ENCODE data around the gene CARMIL3. TPM values are rescaled to one million over a fixed set of nuclear protein-coding genes. Genes with fewer than 3 reads are reported as not detected.

The CARMIL3 gene
- total and polyA plus RNA-seq, 2 experiments from 2014 or later: not detected

GRCh38 chr14:24078146-24078545 lies 26.3 kb downstream of the CARMIL3 start:
- H3K9me2 ChIP-seq (ENCODE audit: insufficient read depth): no peaks in the 10 kb centered on the region
- H3K79me2 ChIP-seq (ENCODE audit: insufficient read depth): no peaks in the 10 kb centered on the region
- no peak overlapping the region for H2AFZ ChIP-seq
- no peak overlapping the region for H3K9ac ChIP-seq
- peaks cover 12% of the 10 kb centered on the region; the same call in 1 of the 2 replicates for H3K27me3 ChIP-seq (replicated peaks; ENCODE audit: insufficient read depth)
- no peak for TF ChIP-seq EZH2 (IDR thresholded peaks at IDR 0.05; ENCODE audit: insufficient read depth, poor library complexity, severe bottlenecking)
- no peak for TF ChIP-seq EZH2phosphoT487 (IDR thresholded peaks at IDR 0.05; ENCODE audit: insufficient read depth, low read depth)
- no peaks in the 10 kb centered on the region for H3K4me1 ChIP-seq (ENCODE audit: insufficient read depth)
- WGBS, 2 experiments (ENCODE audit: low coverage in 1 of 2, low lambda C conversion rate in 2 of 2, missing lambda C conversion rate in 2 of 2): 47 to 63% methylated on average over 3 of the region's 3 CpGs
- no peaks in the 10 kb centered on the region for H3K36me3 ChIP-seq (ENCODE audit: low read depth)
- no peak overlapping the region for H3K4me2 ChIP-seq (ENCODE audit: unreplicated experiment)
- H3K27ac ChIP-seq: no peak overlapping the region
- H3F3A ChIP-seq (ENCODE audit: insufficient read depth): no peaks in the 10 kb centered on the region
- no peaks in the 10 kb centered on the region for H3K9me3 ChIP-seq (ENCODE audit: low read depth)
- no peak for DNase-seq
- no peak overlapping the region for H3K4me3 ChIP-seq
- H4K20me1 ChIP-seq (ENCODE audit: insufficient read depth): no peaks in the 10 kb centered on the region
- in situ Hi-C loops (cut with MboI): no loop called here

- 80 to 85% methylated on average over 9 of the region's 9 CpGs for WGBS, 2 experiments (ENCODE audit: low coverage in 1 of 2, low lambda C conversion rate in 2 of 2, missing lambda C conversion rate in 2 of 2)
- in situ Hi-C loops (cut with MboI): no loop called here
Observed at GRCh38 chr14:24079491-24080141, 27.8 kb downstream of the CARMIL3 start.

GRCh38 chr14:24080142-24080530 lies 28.3 kb downstream of the CARMIL3 start:
- Histone ChIP-seq H3K4me3 (no peak overlapping the region), H3K9me3 (ENCODE audit: low read depth) (no peaks in the 10 kb centered on the region), H3K27me3 (replicated peaks; ENCODE audit: insufficient read depth) (peaks cover 14% of the 10 kb centered on the region; the same call in 1 of the 2 replicates), H3K27ac (no peak overlapping the region), H3F3A (ENCODE audit: insufficient read depth) (no peaks in the 10 kb centered on the region), H3K36me3 (ENCODE audit: low read depth) (no peaks in the 10 kb centered on the region), H3K9ac (no peak overlapping the region), H3K79me2 (ENCODE audit: insufficient read depth) (no peaks in the 10 kb centered on the region), H3K4me1 (ENCODE audit: insufficient read depth) (no peaks in the 10 kb centered on the region), H3K4me2 (ENCODE audit: unreplicated experiment) (no peak overlapping the region), H3K9me2 (ENCODE audit: insufficient read depth) (no peaks in the 10 kb centered on the region), H4K20me1 (ENCODE audit: insufficient read depth) (no peaks in the 10 kb centered on the region), H2AFZ (no peak overlapping the region)
- DNase-seq: no peak
- in situ Hi-C loops (cut with MboI): no loop called here
- WGBS, 2 experiments (ENCODE audit: low coverage in 1 of 2, low lambda C conversion rate in 2 of 2, missing lambda C conversion rate in 2 of 2): 72 to 76% methylated on average over 6 of the region's 6 CpGs
- no peak for TF ChIP-seq EZH2 (IDR thresholded peaks at IDR 0.05; ENCODE audit: insufficient read depth, poor library complexity, severe bottlenecking)
- TF ChIP-seq EZH2phosphoT487 (IDR thresholded peaks at IDR 0.05; ENCODE audit: insufficient read depth, low read depth): no peak

More at GRCh38 chr14:24079491-24080141, 27.8 kb downstream of the CARMIL3 start:
- no peak overlapping the region for H3K4me2 ChIP-seq (ENCODE audit: unreplicated experiment)
- H3K27me3 ChIP-seq (replicated peaks; ENCODE audit: insufficient read depth): peaks cover 14% of the 10 kb centered on the region; the same call in 1 of the 2 replicates
- TF ChIP-seq EZH2phosphoT487 (IDR thresholded peaks at IDR 0.05; ENCODE audit: insufficient read depth, low read depth) (no peak), EZH2 (IDR thresholded peaks at IDR 0.05; ENCODE audit: insufficient read depth, poor library complexity, severe bottlenecking) (no peak)
- H3K9ac ChIP-seq: no peak overlapping the region
- H3K9me3 ChIP-seq (ENCODE audit: low read depth): no peaks in the 10 kb centered on the region
- H3K4me1 ChIP-seq (ENCODE audit: insufficient read depth): no peaks in the 10 kb centered on the region
- no peaks in the 10 kb centered on the region for H3F3A ChIP-seq (ENCODE audit: insufficient read depth)
- no peak overlapping the region for H3K27ac ChIP-seq
- H3K36me3 ChIP-seq (ENCODE audit: low read depth): no peaks in the 10 kb centered on the region
- H4K20me1 ChIP-seq (ENCODE audit: insufficient read depth): no peaks in the 10 kb centered on the region
- H3K79me2 ChIP-seq (ENCODE audit: insufficient read depth): no peaks in the 10 kb centered on the region
- no peak for DNase-seq
- no peaks in the 10 kb centered on the region for H3K9me2 ChIP-seq (ENCODE audit: insufficient read depth)
- H3K4me3 ChIP-seq: no peak overlapping the region
- no peak overlapping the region for H2AFZ ChIP-seq

GRCh38 chr14:24080888-24081738 lies 29.3 kb downstream of the CARMIL3 start:
- Histone ChIP-seq H3K9ac (peak overlapping the region; percentile 23), H3K36me3 (ENCODE audit: low read depth) (no peaks in the 10 kb centered on the region), H3K9me2 (ENCODE audit: insufficient read depth) (no peaks in the 10 kb centered on the region), H3K4me1 (ENCODE audit: insufficient read depth) (no peaks in the 10 kb centered on the region), H3F3A (ENCODE audit: insufficient read depth) (no peaks in the 10 kb centered on the region), H4K20me1 (ENCODE audit: insufficient read depth) (no peaks in the 10 kb centered on the region), H2AFZ (peak overlapping the region; percentile 81), H3K79me2 (ENCODE audit: insufficient read depth) (no peaks in the 10 kb centered on the region), H3K27me3 (replicated peaks; ENCODE audit: insufficient read depth) (peaks cover 14% of the 10 kb centered on the region; the same call in 1 of the 2 replicates), H3K4me2 (ENCODE audit: unreplicated experiment) (peak overlapping the region; percentile 84), H3K4me3 (peak overlapping the region; percentile 78), H3K9me3 (ENCODE audit: low read depth) (no peaks in the 10 kb centered on the region), H3K27ac (no peak overlapping the region)
- DNase-seq: peak; percentile 61
- in situ Hi-C loops (cut with MboI): no loop called here
- TF ChIP-seq EZH2 (IDR thresholded peaks at IDR 0.05; ENCODE audit: insufficient read depth, poor library complexity, severe bottlenecking) (no peak), EZH2phosphoT487 (IDR thresholded peaks at IDR 0.05; ENCODE audit: insufficient read depth, low read depth) (no peak)
- 2 to 3% methylated on average over 65 of the region's 74 CpGs for WGBS, 2 experiments (ENCODE audit: low coverage in 1 of 2, low lambda C conversion rate in 2 of 2, missing lambda C conversion rate in 2 of 2)

All from GM23248 (cell line).